GM12864 (cell line): ENCODE data around the gene CLEC2D.
"Not testable (repeated sequence)": the region's sequence is repeated elsewhere in the genome, so short reads cannot be mapped to it uniquely, and the experiment has no call there.

ENCODE experiments used
- DNase-seq: peaks from one replicate; pipeline ENCODE4 v3.0.0-alpha.2; 2011; ENCODE audit warnings: low read depth
- H3K4me3 ChIP-seq: 2 replicates; pipeline ENCODE4 v1.5.1; 2011; ENCODE audit warnings: mild to moderate bottlenecking, low read depth, low read length, control low read depth
- TF ChIP-seq, protein P1 (sequence below): IDR thresholded peaks from 2 replicates; pipeline ENCODE4 v1.5.1; 2011; ENCODE audit warnings: low read depth, mild to moderate bottlenecking, moderate library complexity, low read length, control low read depth, inconsistent platforms; ENCODE audit errors: missing control alignments

CLEC2D gene

GRCh38 chr12:9660046-9660445, 9.5 kb upstream of the CLEC2D start:
- no peak overlapping the region for H3K4me3 ChIP-seq
- TF ChIP-seq, protein P1, sequence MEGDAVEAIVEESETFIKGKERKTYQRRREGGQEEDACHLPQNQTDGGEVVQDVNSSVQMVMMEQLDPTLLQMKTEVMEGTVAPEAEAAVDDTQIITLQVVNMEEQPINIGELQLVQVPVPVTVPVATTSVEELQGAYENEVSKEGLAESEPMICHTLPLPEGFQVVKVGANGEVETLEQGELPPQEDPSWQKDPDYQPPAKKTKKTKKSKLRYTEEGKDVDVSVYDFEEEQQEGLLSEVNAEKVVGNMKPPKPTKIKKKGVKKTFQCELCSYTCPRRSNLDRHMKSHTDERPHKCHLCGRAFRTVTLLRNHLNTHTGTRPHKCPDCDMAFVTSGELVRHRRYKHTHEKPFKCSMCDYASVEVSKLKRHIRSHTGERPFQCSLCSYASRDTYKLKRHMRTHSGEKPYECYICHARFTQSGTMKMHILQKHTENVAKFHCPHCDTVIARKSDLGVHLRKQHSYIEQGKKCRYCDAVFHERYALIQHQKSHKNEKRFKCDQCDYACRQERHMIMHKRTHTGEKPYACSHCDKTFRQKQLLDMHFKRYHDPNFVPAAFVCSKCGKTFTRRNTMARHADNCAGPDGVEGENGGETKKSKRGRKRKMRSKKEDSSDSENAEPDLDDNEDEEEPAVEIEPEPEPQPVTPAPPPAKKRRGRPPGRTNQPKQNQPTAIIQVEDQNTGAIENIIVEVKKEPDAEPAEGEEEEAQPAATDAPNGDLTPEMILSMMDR: no peak
- no peak for DNase-seq

DNA sequence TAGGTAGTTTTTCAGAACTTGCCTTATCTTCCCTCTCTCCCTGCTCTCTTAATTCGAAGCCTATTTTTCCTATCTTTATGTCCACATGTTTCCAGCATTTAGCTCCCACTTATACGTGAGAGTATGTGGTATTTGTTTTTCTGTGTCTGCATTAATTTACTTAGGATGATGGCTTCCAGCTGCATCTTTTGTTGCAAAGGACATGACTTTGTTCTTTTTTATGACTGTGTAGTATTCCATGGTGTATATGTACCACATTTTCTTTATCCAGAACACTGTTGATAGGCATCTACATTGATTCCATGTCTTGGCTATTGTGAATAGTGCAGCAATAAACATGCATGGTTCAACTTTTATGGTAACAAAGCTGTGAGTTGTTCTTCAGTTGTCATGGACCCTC, 7.8 kb upstream of the CLEC2D start:
- TF ChIP-seq, protein P1: no peak
- DNase-seq: no peak
- no peak overlapping the region for H3K4me3 ChIP-seq

GRCh38 chr12:9662488-9662887, 7.0 kb upstream of the CLEC2D start:
- TF ChIP-seq, protein P1: no peak
- no peak for DNase-seq
- no peak overlapping the region for H3K4me3 ChIP-seq

GRCh38 chr12:9667403-9668160, 1.9 kb upstream of the CLEC2D start:
- H3K4me3 ChIP-seq: no peak overlapping the region
- TF ChIP-seq, protein P1: no peak
- no peak for DNase-seq

DNA sequence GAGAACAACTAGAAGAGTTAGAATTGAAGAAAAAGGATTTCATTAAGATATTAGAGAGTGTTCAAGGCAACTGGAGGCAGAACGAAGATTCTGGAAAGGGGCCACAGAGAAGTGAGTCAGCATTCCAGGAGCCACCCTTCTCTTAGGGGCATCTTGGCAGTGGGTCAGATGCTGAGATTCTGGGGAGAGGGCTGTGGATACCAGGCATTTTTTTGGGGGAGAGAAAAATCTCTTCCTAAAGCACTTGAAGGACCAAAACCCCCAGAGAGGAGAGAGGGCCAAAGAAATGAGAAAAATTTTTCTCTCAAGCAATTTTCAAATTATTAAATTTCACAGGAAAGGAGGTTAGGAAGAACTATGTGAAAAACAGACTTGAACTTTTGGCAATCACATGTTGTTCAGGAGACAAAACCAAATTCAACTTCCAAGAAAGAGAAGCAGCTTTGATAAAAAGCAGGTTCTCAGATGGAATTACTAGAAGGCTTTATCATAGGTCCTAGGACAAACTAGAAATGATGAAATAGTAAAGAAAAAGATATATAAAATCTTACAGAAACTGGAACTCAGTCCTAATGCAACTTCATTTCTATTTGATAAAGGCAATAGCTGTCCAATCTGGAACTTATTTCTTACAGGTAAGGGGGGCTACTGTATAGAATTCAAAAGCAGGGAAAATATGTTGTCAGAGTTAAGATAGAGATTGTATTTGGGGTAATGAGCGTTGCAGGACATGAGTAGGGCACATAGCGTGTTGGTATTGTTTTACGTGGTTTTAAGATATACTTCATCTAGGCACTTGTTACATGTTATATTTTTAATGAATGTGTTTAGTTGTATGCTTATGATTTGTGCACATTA, 1.1 kb upstream of the CLEC2D start:
- TF ChIP-seq, protein P1: no peak
- peak overlapping the region; percentile 39; the same call in 1 of the 2 replicates for H3K4me3 ChIP-seq
- DNase-seq: no peak

GRCh38 chr12:9669019-9669326, 540 bp upstream of the CLEC2D start:
- TF ChIP-seq, protein P1: no peak
- H3K4me3 ChIP-seq: peak overlapping the region; percentile 39
- no peak for DNase-seq

DNA sequence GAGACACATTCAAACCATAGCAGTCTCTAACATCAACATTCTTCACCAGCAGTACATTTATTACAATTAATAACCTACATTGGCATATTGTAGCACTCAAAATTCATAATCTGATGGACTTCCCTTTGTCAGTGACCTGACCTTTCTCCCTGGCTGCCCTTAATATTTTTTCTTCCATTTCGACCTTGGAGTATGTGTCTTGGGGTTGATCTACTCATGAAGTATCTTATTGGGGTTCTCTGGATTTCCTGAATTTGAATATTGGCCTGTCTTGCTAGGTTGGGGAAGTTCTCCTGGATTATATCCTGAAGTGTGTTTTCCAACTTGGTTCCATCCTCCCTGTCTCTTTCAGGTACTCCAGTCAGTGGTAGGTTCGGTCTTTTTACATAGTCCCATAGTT, 2.8 kb downstream of the CLEC2D start:
- H3K4me3 ChIP-seq: peak overlapping the region; percentile 64
- not testable (repeated sequence) for DNase-seq
